ENCODE data around the gene KIAA1217. TPM values are rescaled to one million over a fixed set of nuclear protein-coding genes. Genes with fewer than 3 reads are reported as not detected.

KIAA1217 gene
- total RNA-seq, 2 donors from 2014 or later: 0.43 to 3.9 TPM

DNA sequence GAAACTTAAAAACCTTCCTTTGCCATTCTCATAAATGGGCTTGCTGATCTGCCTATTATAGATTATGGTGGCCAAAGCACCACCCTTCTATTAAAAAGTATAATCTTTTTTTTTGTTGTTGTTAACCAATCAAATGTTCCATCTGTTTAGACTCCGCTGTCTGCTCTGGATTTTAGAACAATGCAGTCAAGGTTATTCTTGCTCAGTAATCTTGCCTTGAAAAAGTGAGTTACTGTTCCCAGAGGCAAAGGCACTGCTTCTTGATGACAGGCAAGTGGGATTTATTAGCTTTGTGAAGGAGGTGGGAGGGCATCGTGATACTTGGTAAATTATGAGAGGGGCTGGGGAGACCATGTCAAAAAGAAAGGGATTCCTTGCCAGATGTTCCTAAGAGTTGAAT lies 143.5 kb downstream of the KIAA1217 start:
- Mint-ChIP-seq H3K36me3 (no peaks in the 10 kb centered on the region), H3K27ac (no peak overlapping the region), H3K9me3 (no peaks in the 10 kb centered on the region)
- ATAC-seq: no peak
- no peak for DNase-seq (ENCODE audit: low spot score in 2 of 2)

- H3K36me3 Mint-ChIP-seq: no peaks in the 10 kb centered on the region
- H3K27ac Mint-ChIP-seq: no peak overlapping the region
- no peaks in the 10 kb centered on the region for H3K9me3 Mint-ChIP-seq
- DNase-seq (ENCODE audit: low spot score in 2 of 2) (no peak), ATAC-seq (no peak)
Measured at GRCh38 chr10:24353319-24353718, 144.4 kb downstream of the KIAA1217 start.

DNA sequence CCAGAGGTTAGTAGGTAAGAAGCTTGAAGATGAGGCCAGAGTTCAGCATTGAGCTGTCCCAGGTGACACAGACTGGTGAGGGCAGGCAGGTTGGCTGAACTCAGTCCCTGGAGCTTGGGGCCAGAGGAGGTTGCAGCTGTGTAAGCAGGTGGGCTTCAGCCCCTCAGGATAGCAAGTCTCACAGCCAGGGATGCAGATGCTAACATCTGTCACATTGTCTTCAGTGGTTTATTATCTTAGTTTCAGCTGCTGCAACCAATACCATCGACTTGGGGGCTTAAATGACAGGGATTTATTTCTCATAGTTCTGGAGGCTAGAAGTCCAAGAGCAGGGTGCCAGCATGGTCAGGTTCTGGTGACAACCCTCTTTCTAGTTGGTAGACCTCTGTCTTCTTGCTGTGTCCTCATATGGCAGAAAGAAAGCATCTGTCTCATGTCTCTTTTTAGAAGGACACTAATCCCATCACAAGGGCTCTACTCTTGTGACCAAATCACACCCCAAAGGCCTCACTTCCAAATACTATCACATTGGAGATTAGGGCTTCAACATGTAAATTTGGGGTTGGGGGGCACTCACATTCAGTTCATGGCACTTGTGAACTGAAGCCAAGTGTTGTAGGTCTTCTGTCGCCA lies 146.2 kb downstream of the KIAA1217 start:
- DNase-seq (ENCODE audit: low spot score in 2 of 2): no peak
- H3K27ac Mint-ChIP-seq: no peak overlapping the region
- no peak for ATAC-seq
- H3K36me3 Mint-ChIP-seq: no peaks in the 10 kb centered on the region
- H3K9me3 Mint-ChIP-seq: no peaks in the 10 kb centered on the region

DNA sequence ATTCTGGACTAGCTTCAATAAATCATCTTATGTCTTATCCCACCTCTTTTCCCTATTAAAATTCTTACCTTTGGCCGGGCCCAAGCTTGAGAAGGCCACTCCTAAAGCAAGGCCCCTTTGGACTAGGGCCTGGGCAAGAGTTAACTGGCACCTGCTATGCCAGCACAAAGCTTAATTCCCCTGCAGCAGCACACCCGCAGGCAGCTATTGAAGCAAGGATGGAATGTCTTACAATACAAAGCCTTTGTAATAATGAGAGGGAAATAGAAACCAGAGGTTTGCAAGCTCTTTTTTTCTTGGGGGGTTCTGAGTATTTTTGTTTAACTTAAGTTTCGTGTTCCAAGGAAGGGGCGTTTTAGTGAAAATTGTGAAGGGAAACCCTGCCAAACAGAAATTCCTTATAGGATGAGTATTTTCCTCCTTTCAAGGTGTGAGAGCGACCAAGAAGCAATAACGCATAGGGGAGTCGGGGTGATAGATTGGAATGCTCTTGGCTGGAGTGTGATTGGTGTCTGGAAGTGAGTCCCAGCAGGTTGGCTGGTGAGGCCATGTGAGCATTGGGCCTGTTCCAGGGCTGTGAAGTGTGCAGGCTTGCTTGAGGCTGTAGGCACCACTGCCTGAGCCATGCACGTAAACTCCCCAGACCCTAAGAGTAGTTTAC lies 148.5 kb downstream of the KIAA1217 start:
- Mint-ChIP-seq H3K9me3 (no peaks in the 10 kb centered on the region), H3K27ac (no peak overlapping the region), H3K36me3 (no peaks in the 10 kb centered on the region)
- ATAC-seq (no peak), DNase-seq (ENCODE audit: low spot score in 2 of 2) (no peak)

DNA sequence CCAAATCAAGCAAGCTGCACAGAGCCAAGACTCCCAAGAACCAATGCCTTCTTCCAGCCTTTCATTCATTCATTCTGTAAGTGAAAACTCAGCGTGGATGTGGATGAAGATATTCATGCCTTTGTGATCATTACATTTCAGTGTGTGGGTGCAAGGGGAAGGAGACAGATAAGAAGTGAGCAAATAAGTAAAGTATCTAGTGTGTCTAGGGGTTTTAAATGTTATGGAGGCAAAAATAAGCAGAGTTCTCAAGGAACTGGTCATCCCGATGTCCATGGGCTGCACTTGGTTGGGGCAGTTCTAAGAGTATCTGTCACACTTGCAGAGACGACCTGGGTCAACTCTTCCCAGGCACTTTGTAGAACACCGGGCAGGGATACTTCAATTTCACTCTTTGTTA lies 149.1 kb downstream of the KIAA1217 start:
- H3K27ac Mint-ChIP-seq: no peak overlapping the region
- DNase-seq (ENCODE audit: low spot score in 2 of 2) (no peak), ATAC-seq (no peak)
- H3K36me3 Mint-ChIP-seq: no peaks in the 10 kb centered on the region
- no peaks in the 10 kb centered on the region for H3K9me3 Mint-ChIP-seq

GRCh38 chr10:24360282-24361127 lies 151.6 kb downstream of the KIAA1217 start:
- peak in 1 of 2 donors; percentile 58 for ATAC-seq
- DNase-seq (ENCODE audit: low spot score in 2 of 2): peak in 1 of 2 donors; percentile 52
- Mint-ChIP-seq H3K36me3 (no peaks in the 10 kb centered on the region), H3K9me3 (no peaks in the 10 kb centered on the region), H3K27ac (no peak overlapping the region)

DNA sequence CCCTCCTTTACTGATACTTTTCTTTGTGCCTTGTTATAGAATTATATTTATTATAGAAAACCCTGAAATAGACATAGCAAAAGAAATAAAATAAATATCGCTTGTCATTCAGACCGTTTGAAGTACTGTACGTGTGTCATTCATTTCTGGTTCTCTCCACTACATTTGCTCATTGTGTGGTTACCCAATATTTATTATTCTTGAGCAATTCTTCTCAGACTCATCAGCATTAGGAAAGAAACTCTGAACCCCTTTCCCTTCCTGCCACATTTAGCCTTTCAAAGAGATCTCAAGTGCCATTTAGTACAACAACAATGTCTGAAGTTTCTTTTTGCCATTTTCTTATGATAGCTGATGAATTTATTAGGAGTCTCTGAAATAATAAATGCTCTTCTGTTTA lies 154.1 kb downstream of the KIAA1217 start:
- no peak for DNase-seq (ENCODE audit: low spot score in 2 of 2)
- Mint-ChIP-seq H3K36me3 (no peaks in the 10 kb centered on the region), H3K27ac (no peak overlapping the region), H3K9me3 (no peaks in the 10 kb centered on the region)
- ATAC-seq: no peak

GRCh38 chr10:24367688-24368087 lies 158.8 kb downstream of the KIAA1217 start:
- no peak for ATAC-seq
- Mint-ChIP-seq H3K27ac (no peak overlapping the region), H3K9me3 (peaks cover 0 to 7% of the 10 kb centered on the region in 2 donors), H3K36me3 (no peaks in the 10 kb centered on the region)
- DNase-seq (ENCODE audit: low spot score in 2 of 2): no peak

DNA sequence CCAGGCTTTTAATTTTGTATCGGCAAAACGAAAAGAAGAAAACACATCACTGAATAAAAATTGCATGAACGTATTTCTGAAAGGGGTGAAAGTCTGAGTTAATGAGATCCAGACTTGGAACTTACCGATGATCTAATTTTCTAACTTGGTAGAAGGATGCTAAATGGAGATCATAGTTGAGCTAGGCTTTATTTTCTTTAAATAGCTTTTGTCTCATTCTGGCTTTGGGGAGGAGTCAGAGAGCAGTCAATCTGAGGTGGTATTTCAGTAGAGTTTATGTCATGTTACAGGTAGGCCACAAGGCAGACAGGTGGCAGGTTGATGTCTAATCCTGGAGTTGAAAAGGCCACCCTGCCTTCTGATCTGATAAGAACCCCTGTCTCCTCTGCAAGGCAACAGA lies 161.9 kb downstream of the KIAA1217 start:
- DNase-seq (ENCODE audit: low spot score in 2 of 2) (no peak), ATAC-seq (no peak)
- Mint-ChIP-seq H3K27ac (no peak overlapping the region), H3K9me3 (peaks cover 3 to 7% of the 10 kb centered on the region in 2 donors), H3K36me3 (no peaks in the 10 kb centered on the region)

GRCh38 chr10:24371396-24371795 lies 162.5 kb downstream of the KIAA1217 start:
- ATAC-seq (no peak), DNase-seq (ENCODE audit: low spot score in 2 of 2) (no peak)
- H3K9me3 Mint-ChIP-seq: peaks cover 3 to 7% of the 10 kb centered on the region in 2 donors
- H3K36me3 Mint-ChIP-seq: no peaks in the 10 kb centered on the region
- H3K27ac Mint-ChIP-seq: no peak overlapping the region

DNA sequence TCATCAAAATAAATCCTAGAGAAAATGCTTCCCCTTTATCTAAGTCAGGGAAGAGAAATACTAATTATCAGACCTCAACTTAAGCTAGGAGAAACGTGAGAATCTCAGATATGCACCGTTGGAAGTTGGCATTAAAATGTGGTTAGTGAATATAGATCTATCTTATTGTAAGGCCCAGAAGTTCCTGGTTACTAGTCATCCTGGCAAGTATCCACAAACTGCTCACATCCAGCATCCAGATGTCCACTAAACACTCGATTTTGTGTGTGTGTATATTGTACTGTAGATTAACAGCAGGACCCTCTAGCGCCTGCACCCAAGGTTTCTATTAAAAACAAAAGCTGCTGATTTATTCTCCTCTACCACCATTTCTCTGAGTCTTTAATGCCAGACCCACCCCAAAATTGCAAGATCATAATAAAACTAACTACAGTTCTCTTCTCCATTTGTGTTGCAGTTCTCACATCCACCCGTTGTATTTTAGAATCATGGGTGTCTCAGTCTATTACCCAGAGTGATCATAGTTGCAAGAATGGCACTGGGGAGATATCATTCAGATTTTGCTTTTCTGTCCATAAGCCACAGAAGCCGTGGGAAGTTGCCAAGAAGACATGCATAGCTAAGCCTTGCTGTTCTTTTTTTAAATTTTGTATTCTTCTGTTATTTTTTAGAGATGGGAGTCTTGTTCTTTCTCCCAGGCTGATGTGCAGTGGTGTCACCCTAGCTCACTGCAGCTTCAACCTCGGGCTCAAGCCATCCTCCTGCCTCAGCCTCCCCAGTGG lies 165.4 kb downstream of the KIAA1217 start:
- H3K36me3 Mint-ChIP-seq: no peaks in the 10 kb centered on the region
- H3K27ac Mint-ChIP-seq: no peak overlapping the region
- peaks cover 3 to 11% of the 10 kb centered on the region in 2 donors for H3K9me3 Mint-ChIP-seq
- DNase-seq (ENCODE audit: low spot score in 2 of 2): no peak
- no peak for ATAC-seq

- ATAC-seq (no peak), DNase-seq (ENCODE audit: low spot score in 2 of 2) (no peak)
- peaks cover 3 to 11% of the 10 kb centered on the region in 2 donors for H3K9me3 Mint-ChIP-seq
- no peak overlapping the region for H3K27ac Mint-ChIP-seq
- H3K36me3 Mint-ChIP-seq: no peaks in the 10 kb centered on the region
Measured at GRCh38 chr10:24375510-24375909, 166.6 kb downstream of the KIAA1217 start.

GRCh38 chr10:24376731-24377130 lies 167.8 kb downstream of the KIAA1217 start:
- Mint-ChIP-seq H3K9me3 (peaks cover 3 to 9% of the 10 kb centered on the region in 2 donors), H3K36me3 (no peaks in the 10 kb centered on the region), H3K27ac (no peak overlapping the region)
- ATAC-seq: no peak
- no peak for DNase-seq (ENCODE audit: low spot score in 2 of 2)

- Mint-ChIP-seq H3K27ac (no peak overlapping the region), H3K9me3 (peaks cover under 1 to 4% of the 10 kb centered on the region in 2 donors), H3K36me3 (no peaks in the 10 kb centered on the region)
- ATAC-seq: no peak
- DNase-seq (ENCODE audit: low spot score in 2 of 2): no peak
Measured at GRCh38 chr10:24378126-24378920, 169.4 kb downstream of the KIAA1217 start.

GRCh38 chr10:24381235-24382010 lies 172.5 kb downstream of the KIAA1217 start:
- H3K9me3 Mint-ChIP-seq: peaks cover 0 to 4% of the 10 kb centered on the region in 2 donors
- no peak overlapping the region for H3K27ac Mint-ChIP-seq
- peaks cover 4 to 8% of the 10 kb centered on the region in 2 donors for H3K36me3 Mint-ChIP-seq
- ATAC-seq (no peak), DNase-seq (ENCODE audit: low spot score in 2 of 2) (no peak)

Measured in activated naive CD4-positive, alpha-beta T cell treated with anti-CD3 and anti-CD28 coated beads, Interleukin-2, amount 50 U/mL, for 72 hours (primary cell).